ENCODE measurements around the gene KCNIP1.
A peak's percentile ranks its signal among the peaks of the same experiment; 100 is the strongest.

Gene KCNIP1

DNA sequence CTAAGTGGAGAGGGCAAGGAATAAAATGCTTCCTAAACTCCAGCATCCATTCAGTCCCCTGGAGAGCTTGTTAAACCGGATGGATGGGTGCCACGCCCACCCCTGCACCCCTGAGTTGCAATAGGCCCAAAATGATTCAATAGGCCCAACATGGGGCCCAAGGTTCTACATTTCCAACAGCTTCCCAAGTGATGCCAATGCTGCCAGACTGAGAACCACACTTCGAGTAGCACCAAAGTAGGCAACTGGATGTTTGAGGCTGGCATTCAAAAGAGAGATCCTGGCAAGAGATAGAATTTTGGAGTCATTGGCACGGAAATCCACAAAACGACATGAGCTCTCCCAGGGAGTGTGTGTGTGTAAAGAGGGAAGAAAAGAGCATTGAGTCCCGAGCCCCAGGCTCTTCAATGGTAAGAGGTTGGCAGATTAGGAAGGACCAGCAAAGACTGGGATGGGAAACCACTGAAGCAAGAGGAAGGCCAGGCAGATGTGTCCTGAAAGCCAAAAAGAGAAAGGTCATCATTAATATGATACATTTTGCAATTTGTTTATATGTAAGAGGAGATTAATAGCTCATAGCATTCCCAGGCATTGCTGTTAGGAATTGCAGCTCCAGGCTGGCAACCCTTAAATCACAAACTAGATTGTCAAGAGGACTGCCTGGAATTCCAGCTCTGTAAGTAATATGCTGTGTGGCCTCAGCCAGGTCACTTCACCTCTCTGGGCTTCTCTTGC, 130.6 kb downstream of the KCNIP1 start:
- H3K27ac Mint-ChIP-seq, result no peak overlapping the region
- H3K27me3 Mint-ChIP-seq, result peaks cover 67% of the 10 kb centered on the region
- no peak overlapping the region for H3K4me3 Mint-ChIP-seq
- peaks cover 20% of the 10 kb centered on the region for H3K4me1 Mint-ChIP-seq
- H3K36me3 Mint-ChIP-seq, result no peaks in the 10 kb centered on the region
- H3K9me3 Mint-ChIP-seq, result no peaks in the 10 kb centered on the region
- no peak for ATAC-seq

DNA sequence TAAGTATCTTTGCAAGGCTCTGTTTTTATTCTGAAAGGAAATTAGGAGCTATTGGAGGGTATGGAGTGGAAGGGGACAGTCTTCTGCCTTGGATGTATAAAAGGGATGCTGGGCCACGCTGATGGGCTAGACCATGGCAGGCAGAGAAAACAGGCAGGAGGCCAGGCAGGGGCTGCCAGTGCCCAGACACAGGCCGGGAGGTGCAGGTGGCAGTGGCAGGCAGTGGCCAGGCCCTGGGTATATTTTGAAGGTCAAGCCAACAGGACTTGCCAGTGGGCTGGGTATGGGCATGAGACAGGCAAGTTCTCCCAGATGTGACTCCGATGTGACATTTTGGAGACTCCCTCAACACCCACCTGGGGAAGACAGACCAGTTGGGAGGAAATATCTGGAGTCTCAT, 131.9 kb downstream of the KCNIP1 start:
- H3K9me3 Mint-ChIP-seq, result no peaks in the 10 kb centered on the region
- no peak for ATAC-seq
- no peak overlapping the region for H3K4me3 Mint-ChIP-seq
- peaks cover 20% of the 10 kb centered on the region for H3K4me1 Mint-ChIP-seq
- no peak overlapping the region for H3K27ac Mint-ChIP-seq
- no peaks in the 10 kb centered on the region for H3K36me3 Mint-ChIP-seq
- peaks cover 60% of the 10 kb centered on the region for H3K27me3 Mint-ChIP-seq

DNA sequence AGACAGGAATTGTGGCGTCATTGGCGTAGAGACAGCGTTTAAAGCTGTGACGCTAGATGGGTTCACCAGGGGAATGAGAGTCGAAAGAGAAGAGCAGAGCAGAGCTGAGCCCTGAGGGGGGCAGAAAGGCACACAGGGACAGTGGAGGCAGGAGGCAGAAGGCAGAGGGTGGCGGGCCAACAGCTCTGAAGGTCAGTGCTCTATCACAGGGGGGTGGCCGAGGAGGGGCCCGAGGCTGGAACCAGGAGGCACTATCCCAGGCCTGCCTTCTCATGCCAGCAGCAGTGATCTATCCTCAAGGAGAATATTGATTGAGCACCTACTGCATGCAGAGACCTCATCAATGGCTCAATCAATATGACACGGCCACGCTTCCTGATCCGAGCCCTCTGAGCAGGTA, 132.4 kb downstream of the KCNIP1 start:
- H3K9me3 Mint-ChIP-seq, result no peaks in the 10 kb centered on the region
- no peaks in the 10 kb centered on the region for H3K36me3 Mint-ChIP-seq
- no peak overlapping the region for H3K4me3 Mint-ChIP-seq
- peaks cover 63% of the 10 kb centered on the region for H3K27me3 Mint-ChIP-seq
- ATAC-seq, result no peak
- no peak overlapping the region for H3K27ac Mint-ChIP-seq
- peaks cover 20% of the 10 kb centered on the region for H3K4me1 Mint-ChIP-seq

- no peak for ATAC-seq
- H3K27ac Mint-ChIP-seq, result no peak overlapping the region
Measured at GRCh38 chr5:170636801-170637477, 133.1 kb downstream of the KCNIP1 start.

DNA sequence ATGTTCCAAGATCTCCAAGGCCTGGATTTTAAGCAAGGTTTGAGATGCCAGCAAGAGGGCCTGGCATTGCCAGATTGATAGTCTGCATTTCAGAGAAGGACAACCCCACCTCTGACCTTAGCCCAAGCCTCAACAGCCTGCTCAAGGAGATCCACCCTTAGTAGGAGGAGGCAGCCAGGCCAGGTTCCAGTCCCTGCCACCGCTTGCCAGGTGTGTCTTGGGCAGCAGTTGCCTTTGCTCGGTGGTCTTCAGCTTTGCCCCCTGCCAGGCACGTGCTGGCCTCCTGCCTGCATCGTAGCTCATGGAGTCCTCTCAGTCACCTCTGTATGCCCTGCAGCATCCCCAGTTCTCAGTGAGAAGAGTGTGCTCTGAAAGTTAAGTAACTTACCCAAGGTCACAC, 134.2 kb downstream of the KCNIP1 start:
- no peak overlapping the region for H3K4me3 Mint-ChIP-seq
- no peaks in the 10 kb centered on the region for H3K9me3 Mint-ChIP-seq
- H3K27me3 Mint-ChIP-seq, result peaks cover 64% of the 10 kb centered on the region
- ATAC-seq, result no peak
- H3K27ac Mint-ChIP-seq, result no peak overlapping the region
- H3K4me1 Mint-ChIP-seq, result peaks cover 16% of the 10 kb centered on the region
- H3K36me3 Mint-ChIP-seq, result no peaks in the 10 kb centered on the region

More at GRCh38 chr5:170636801-170637477, 133.1 kb downstream of the KCNIP1 start:
- H3K4me1 Mint-ChIP-seq, result peaks cover 20% of the 10 kb centered on the region
- no peak overlapping the region for H3K4me3 Mint-ChIP-seq
- no peaks in the 10 kb centered on the region for H3K9me3 Mint-ChIP-seq
- no peaks in the 10 kb centered on the region for H3K36me3 Mint-ChIP-seq
- H3K27me3 Mint-ChIP-seq, result peaks cover 69% of the 10 kb centered on the region

- no peak overlapping the region for H3K27ac Mint-ChIP-seq
- peaks cover 64% of the 10 kb centered on the region for H3K27me3 Mint-ChIP-seq
- no peaks in the 10 kb centered on the region for H3K9me3 Mint-ChIP-seq
- no peak overlapping the region for H3K4me3 Mint-ChIP-seq
- H3K36me3 Mint-ChIP-seq, result no peaks in the 10 kb centered on the region
- peak; percentile 49 for ATAC-seq
- peaks cover 10% of the 10 kb centered on the region for H3K4me1 Mint-ChIP-seq
Measured at GRCh38 chr5:170638454-170639220, 134.8 kb downstream of the KCNIP1 start.

DNA sequence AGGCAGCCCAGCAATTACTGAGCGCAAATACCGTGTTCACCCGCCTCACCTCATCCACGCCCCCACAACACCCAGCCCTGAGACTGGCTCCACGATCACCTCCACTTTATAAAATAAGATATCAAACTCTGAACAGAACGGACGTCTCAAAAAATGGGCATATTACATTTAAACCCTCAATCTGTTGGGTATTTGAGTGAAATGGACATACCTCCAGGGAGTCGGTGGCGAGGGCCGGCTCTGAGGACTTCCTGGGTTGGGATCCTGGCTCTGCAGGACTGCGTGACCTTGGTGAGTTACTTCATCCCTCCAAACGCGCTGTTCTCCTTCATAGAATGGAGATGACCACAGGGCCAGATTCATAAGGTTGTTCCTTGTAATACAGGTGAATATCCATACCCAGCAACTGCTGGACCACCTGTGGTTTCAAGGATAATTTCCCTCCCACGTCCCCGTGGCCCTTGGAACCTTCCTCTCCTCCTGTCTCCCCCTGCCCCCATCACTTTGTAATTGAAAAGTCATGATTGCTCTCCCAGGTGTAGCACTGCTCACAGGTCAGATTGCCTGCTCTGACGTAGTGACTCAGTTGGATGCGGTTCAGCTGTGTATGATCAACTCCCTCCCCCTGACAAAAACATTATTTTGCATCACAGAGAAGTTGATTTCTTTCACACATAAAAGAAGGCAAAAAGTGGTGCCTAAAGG, 135.6 kb downstream of the KCNIP1 start:
- Mint-ChIP-seq H3K4me3 (no peak overlapping the region), H3K36me3 (no peaks in the 10 kb centered on the region), H3K27ac (no peak overlapping the region), H3K9me3 (no peaks in the 10 kb centered on the region), H3K27me3 (peaks cover 64% of the 10 kb centered on the region), H3K4me1 (peaks cover 6% of the 10 kb centered on the region)
- no peak for ATAC-seq

DNA sequence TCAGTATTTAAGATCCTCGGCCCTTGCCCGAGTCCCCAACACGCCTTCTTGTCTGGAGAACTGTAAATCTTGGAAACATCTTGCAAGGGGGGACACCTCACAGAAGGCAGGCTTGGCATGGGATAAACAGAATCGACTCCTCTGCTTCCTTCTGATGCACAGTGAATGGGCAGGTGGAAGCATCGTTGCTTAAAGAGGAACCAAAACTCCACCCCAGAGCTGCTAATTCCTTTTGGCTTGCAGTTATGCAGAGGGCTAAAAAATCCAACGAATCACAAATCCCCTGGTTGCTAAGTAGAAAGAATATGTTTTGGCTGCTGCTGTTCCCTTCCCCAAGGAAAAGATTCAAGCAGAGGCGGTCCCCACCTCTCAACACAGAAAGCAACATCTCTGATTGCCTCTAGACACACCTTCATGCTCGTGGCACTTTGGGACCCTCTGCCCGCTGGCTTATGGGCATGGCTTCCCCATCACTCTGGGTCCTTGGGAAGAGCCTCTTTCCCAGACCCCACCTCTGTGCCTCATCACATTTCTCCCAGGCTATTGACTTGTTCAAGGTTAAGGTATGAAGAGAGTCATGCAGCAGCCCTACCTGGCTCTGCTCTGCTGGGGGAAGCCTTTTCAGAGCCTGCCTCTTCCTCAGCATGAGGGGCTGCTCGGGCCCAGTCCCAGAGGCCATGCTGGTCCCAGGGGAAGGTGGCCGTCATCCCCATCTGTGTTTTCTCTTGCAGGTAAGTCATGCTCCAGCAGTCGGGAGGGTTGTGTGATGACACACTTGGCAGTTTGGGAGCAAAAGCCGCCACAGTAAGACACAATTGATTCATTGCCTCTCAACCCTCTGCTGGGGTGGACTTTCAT, 137.1 kb downstream of the KCNIP1 start:
- H3K36me3 Mint-ChIP-seq, result no peaks in the 10 kb centered on the region

GRCh38 chr5:170641589-170642031, 137.8 kb downstream of the KCNIP1 start:
- peaks cover 6% of the 10 kb centered on the region for H3K4me1 Mint-ChIP-seq
- H3K36me3 Mint-ChIP-seq, result no peaks in the 10 kb centered on the region
- ATAC-seq, result no peak
- H3K27ac Mint-ChIP-seq, result no peak overlapping the region
- H3K9me3 Mint-ChIP-seq, result no peaks in the 10 kb centered on the region
- peaks cover 60% of the 10 kb centered on the region for H3K27me3 Mint-ChIP-seq
- no peak overlapping the region for H3K4me3 Mint-ChIP-seq

More for the DNA sequence above, 137.1 kb downstream of the KCNIP1 start:
- H3K4me3 Mint-ChIP-seq, result no peak overlapping the region
- H3K27me3 Mint-ChIP-seq, result peaks cover 60% of the 10 kb centered on the region
- H3K27ac Mint-ChIP-seq, result no peak overlapping the region
- H3K9me3 Mint-ChIP-seq, result no peaks in the 10 kb centered on the region
- H3K4me1 Mint-ChIP-seq, result peaks cover 6% of the 10 kb centered on the region
- ATAC-seq, result no peak

GRCh38 chr5:170642066-170642735, 138.4 kb downstream of the KCNIP1 start:
- Mint-ChIP-seq H3K4me1 (peaks cover 6% of the 10 kb centered on the region), H3K36me3 (no peaks in the 10 kb centered on the region), H3K9me3 (no peaks in the 10 kb centered on the region), H3K27ac (no peak overlapping the region), H3K4me3 (no peak overlapping the region), H3K27me3 (peaks cover 56% of the 10 kb centered on the region)
- no peak for ATAC-seq

DNA sequence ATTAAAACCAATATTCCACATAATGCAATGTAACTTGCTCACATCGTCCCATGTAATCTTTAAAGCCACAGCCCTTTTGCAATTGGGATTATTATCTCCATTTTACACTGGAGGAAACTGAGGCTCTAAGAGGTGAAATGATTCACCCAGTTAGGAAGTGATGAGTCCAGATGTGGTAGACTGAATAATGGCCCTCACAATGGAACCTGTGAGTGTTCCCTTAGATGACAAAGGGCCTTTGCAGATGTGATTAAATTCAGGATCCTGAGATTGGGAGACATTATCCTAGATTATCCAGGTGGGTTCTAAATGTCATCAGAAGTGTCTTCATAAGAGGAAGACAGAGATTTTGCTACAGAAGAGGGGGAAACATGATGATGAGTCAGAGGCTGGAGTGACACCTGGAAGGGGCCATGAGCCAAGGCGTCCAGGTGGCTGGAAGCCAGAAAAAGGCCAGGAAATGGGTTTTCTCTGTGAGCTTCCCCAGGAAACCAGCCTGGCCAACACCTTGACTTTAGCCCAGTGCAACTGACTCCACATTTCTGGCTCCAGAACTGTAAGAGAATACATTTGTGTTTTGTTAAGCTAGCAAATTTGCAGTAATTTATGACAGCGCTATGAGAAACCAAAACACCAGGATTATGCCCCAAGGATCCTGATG, 139.1 kb downstream of the KCNIP1 start:
- Mint-ChIP-seq H3K36me3 (no peaks in the 10 kb centered on the region), H3K9me3 (no peaks in the 10 kb centered on the region), H3K27me3 (peaks cover 49% of the 10 kb centered on the region), H3K4me3 (no peak overlapping the region), H3K4me1 (peaks cover 6% of the 10 kb centered on the region), H3K27ac (no peak overlapping the region)
- no peak for ATAC-seq

DNA sequence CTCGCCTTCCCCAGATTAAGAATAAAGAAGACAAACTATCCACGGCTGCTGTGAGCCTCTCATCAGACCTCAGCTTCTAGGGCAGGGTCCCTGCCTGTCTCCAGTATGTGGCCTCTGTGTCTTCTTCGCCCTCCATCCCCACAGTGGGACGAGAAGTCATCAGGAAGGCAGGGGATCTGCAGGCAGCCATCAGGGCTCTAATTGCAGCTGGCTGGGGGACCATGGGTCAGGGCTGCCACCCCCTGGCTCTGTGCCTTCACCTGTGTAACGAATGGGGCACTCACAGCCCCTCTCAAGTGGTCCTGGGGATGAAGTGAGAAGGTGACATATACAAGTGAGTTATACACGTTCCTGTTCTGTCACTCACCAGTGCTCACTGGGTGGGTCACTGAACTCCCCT, 139.8 kb downstream of the KCNIP1 start:
- peaks cover 3% of the 10 kb centered on the region for H3K4me1 Mint-ChIP-seq
- peaks cover 44% of the 10 kb centered on the region for H3K27me3 Mint-ChIP-seq
- no peak overlapping the region for H3K27ac Mint-ChIP-seq
- no peak overlapping the region for H3K4me3 Mint-ChIP-seq
- no peak for ATAC-seq
- no peaks in the 10 kb centered on the region for H3K9me3 Mint-ChIP-seq
- no peaks in the 10 kb centered on the region for H3K36me3 Mint-ChIP-seq

- Mint-ChIP-seq H3K9me3 (no peaks in the 10 kb centered on the region), H3K27ac (no peak overlapping the region), H3K4me3 (no peak overlapping the region), H3K36me3 (no peaks in the 10 kb centered on the region), H3K27me3 (peaks cover 35% of the 10 kb centered on the region), H3K4me1 (no peaks in the 10 kb centered on the region)
- ATAC-seq, result no peak
Measured at GRCh38 chr5:170644501-170644900, 140.7 kb downstream of the KCNIP1 start.

All from stimulated activated memory B cell treated with anti-CD40 and anti-IgM and Interleukin-4, amounts not matched to agents 10 μg/mL and 1 μg/mL and 100 μg/mL, for 72 hours (primary cell).